Spleen (tissue), 11 donors: ENCODE measurements around the gene KLF7. TPM values are rescaled to one million over a fixed set of nuclear protein-coding genes. Genes with fewer than 3 reads are reported as not detected.

Experiments used
- DNase-seq: peaks from one replicate; pipeline ENCODE4 v3.0.0-alpha.2; 2020
- H3K27ac ChIP-seq, 8 donors: fragments of 200-600 bp; sonication (generic) in 7 of 8; 1 replicate in 4 of 8; 2 replicates in 4 of 8; pipeline versions ENCODE4 v1.5.0 to v1.8.0; 2016 to 2021; ENCODE audit warnings: inconsistent platforms in 4 of 8, mild to moderate bottlenecking in 4 of 8, moderate library complexity in 1 of 8
- H3K27me3 ChIP-seq, 7 donors: fragments of 200-600 bp; sonication (generic) in 6 of 7; replicated peaks in 1 of 7; 1 replicate in 4 of 7; 2 replicates in 3 of 7; pipeline versions ENCODE4 v1.5.0 to v1.8.0; 2016 to 2021; ENCODE audit warnings: inconsistent platforms in 3 of 7, mild to moderate bottlenecking in 1 of 7
- H3K36me3 ChIP-seq, 6 donors: fragments of 200-600 bp; sonication (generic) in 5 of 6; 1 replicate in 4 of 6; 2 replicates in 2 of 6; pipeline versions ENCODE4 v1.5.0 to v1.8.0; 2016 to 2021; ENCODE audit warnings: inconsistent platforms in 2 of 6
- H3K4me1 ChIP-seq, 6 donors: fragments of 200-600 bp; sonication (generic) in 5 of 6; 1 replicate in 3 of 6; 2 replicates in 3 of 6; pipeline versions ENCODE4 v1.5.0 to v1.8.0; 2016 to 2021; ENCODE audit warnings: inconsistent platforms in 3 of 6
- H3K4me3 ChIP-seq, 8 donors: fragments of 200-600 bp; sonication (generic) in 7 of 8; 1 replicate in 4 of 8; 2 replicates in 4 of 8; pipeline versions ENCODE4 v1.5.0 to v1.8.0; 2016 to 2021; ENCODE audit warnings: inconsistent platforms in 4 of 8, mild to moderate bottlenecking in 4 of 8, moderate library complexity in 2 of 8
- H3K9me3 ChIP-seq, 8 donors: fragments of 200-600 bp; sonication (generic) in 7 of 8; 1 replicate in 4 of 8; 2 replicates in 4 of 8; pipeline versions ENCODE4 v1.5.0 to v1.8.0; 2016 to 2021; ENCODE audit warnings: inconsistent platforms in 4 of 8
- CTCF ChIP-seq, 11 experiments: fragments of 200-600 bp in 7 of 11; fragments of 450-650 bp in 4 of 11; sonication (generic) in 4 of 11; IDR thresholded peaks in 8 of 11; conservative IDR thresholded peaks in 3 of 11; 1 replicate in 7 of 11; 2 replicates in 4 of 11; pipeline versions ENCODE4 v1.4.0 to v1.8.0; 2016 to 2021; ENCODE audit warnings: antibody characterized with exemption in 11 of 11, inconsistent platforms in 4 of 11, mild to moderate bottlenecking in 1 of 11
- POLR2A ChIP-seq, 3 donors: fragments of 450-650 bp; IDR thresholded peaks; one replicate each; pipeline ENCODE4 v1.5.1; 2017; ENCODE audit warnings: antibody characterized with exemption in 3 of 3, mild to moderate bottlenecking in 1 of 3
- POLR2AphosphoS5 ChIP-seq, 3 donors: sonication (generic); formaldehyde crosslinking; IDR thresholded peaks; one replicate each; pipeline ENCODE4 v1.5.1; 2017; ENCODE audit warnings: antibody characterized with exemption in 3 of 3
- WGBS, 5 donors: extraction: QIAGEN DNeasy Blood & Tissue Kit in 3 of 5; methylation state at CpG; one replicate each; pipeline versions ENCODE4 v1.1.5 to v1.1.7; 2013 to 2018; 5-methylcytosine and 5-hydroxymethylcytosine counted together
- intact Hi-C: fragments of 100-400 bp; cut with DNase I; formaldehyde crosslinking; loops from one replicate; pipeline ENCODE4 v1.15.0; 2023; ENCODE audit warnings: low total_unique reads
- polyA plus RNA-seq, 3 donors: library from polyadenylated mRNA; stranded (reverse); fragments of 200-250 nt; gene quantifications; one replicate each; pipeline ENCODE4 v1.2.1, GENCODE V29; 2013
- total RNA-seq, 7 donors: library from RNA; depleted of rRNA in 3 of 7; stranded (reverse); fragments of >200 nt in 3 of 7; fragmentation: NEBNext Ultra II Directional in 4 of 7; extraction: Animal tissue kit (Norgen Biotek cat#: 25700) in 4 of 7; gene quantifications; one replicate each; pipeline versions ENCODE4 v1.1.0 to v1.2.1, GENCODE V29; 2016 to 2021
- donor health status: healthy with polysubstance abuse.
- donor health status: DM: no; HTN: no; CAD: no; lungs with moderate emphysema.
- donor health status: DM: no; HTN: no; CAD: no.
- donor health status: Bipolar disorder and iron deficiency.
- donor health status: healthy.
- donor health status: DM: no; HTN: no; CAD: no.
- donor health status: DM: yes; HTN: yes; CAD: no.

KLF7 gene
- total and polyA plus RNA-seq, 10 donors: 2.9 to 74.4 (median 27.8) TPM

GRCh38 chr2:207205173-207205957 lies 39.6 kb upstream of the KLF7 start:
- H3K36me3 ChIP-seq: no peaks in the 10 kb centered on the region
- intact Hi-C loops: no loop called here
- H3K27ac ChIP-seq: no peak overlapping the region
- H3K4me3 ChIP-seq: no peak overlapping the region
- H3K4me1 ChIP-seq: no peaks in the 10 kb centered on the region
- H3K27me3 ChIP-seq: no peaks in the 10 kb centered on the region
- no peaks in the 10 kb centered on the region for H3K9me3 ChIP-seq
- TF ChIP-seq CTCF (IDR thresholded peaks at IDR 0.05 in 8 of 11, conservative IDR thresholded peaks at IDR 0.05 in 3 of 11) (no peak), POLR2A (IDR thresholded peaks at IDR 0.05) (no peak), POLR2AphosphoS5 (IDR thresholded peaks at IDR 0.05) (no peak)
- no peak for DNase-seq

GRCh38 chr2:207203056-207203455 lies 37.3 kb upstream of the KLF7 start:
- H3K4me3 ChIP-seq: no peak overlapping the region
- no peaks in the 10 kb centered on the region for H3K4me1 ChIP-seq
- WGBS, 5 donors: 70 to 94% (median 77%) methylated on average over 1 of the region's 1 CpG
- no peak for DNase-seq
- no peak overlapping the region for H3K27ac ChIP-seq
- no peaks in the 10 kb centered on the region for H3K36me3 ChIP-seq
- no peaks in the 10 kb centered on the region for H3K9me3 ChIP-seq
- TF ChIP-seq POLR2A (IDR thresholded peaks at IDR 0.05): no peak
- TF ChIP-seq CTCF (IDR thresholded peaks at IDR 0.05 in 8 of 11, conservative IDR thresholded peaks at IDR 0.05 in 3 of 11): no peak
- TF ChIP-seq POLR2AphosphoS5 (IDR thresholded peaks at IDR 0.05): no peak
- no peaks in the 10 kb centered on the region for H3K27me3 ChIP-seq
- intact Hi-C loops: no loop called here

GRCh38 chr2:207202645-207203044 lies 36.9 kb upstream of the KLF7 start:
- no peak for DNase-seq
- no peaks in the 10 kb centered on the region for H3K36me3 ChIP-seq
- TF ChIP-seq POLR2AphosphoS5 (IDR thresholded peaks at IDR 0.05): no peak
- TF ChIP-seq POLR2A (IDR thresholded peaks at IDR 0.05): no peak
- TF ChIP-seq CTCF (IDR thresholded peaks at IDR 0.05 in 8 of 11, conservative IDR thresholded peaks at IDR 0.05 in 3 of 11): no peak
- no peaks in the 10 kb centered on the region for H3K27me3 ChIP-seq
- H3K9me3 ChIP-seq: no peaks in the 10 kb centered on the region
- H3K4me3 ChIP-seq: no peak overlapping the region
- WGBS, 5 donors: 37 to 43% (median 41%) methylated on average over 4 of the region's 4 CpGs
- H3K27ac ChIP-seq: no peak overlapping the region
- intact Hi-C loops: no loop called here
- no peaks in the 10 kb centered on the region for H3K4me1 ChIP-seq

- H3K36me3 ChIP-seq: no peaks in the 10 kb centered on the region
- no peaks in the 10 kb centered on the region for H3K9me3 ChIP-seq
- WGBS, 5 donors: 89 to 100% (median 94%) methylated on average over 2 of the region's 2 CpGs
- H3K4me3 ChIP-seq: no peak overlapping the region
- intact Hi-C loops: no loop called here
- no peaks in the 10 kb centered on the region for H3K4me1 ChIP-seq
- no peak overlapping the region for H3K27ac ChIP-seq
- no peak for DNase-seq
- TF ChIP-seq POLR2A (IDR thresholded peaks at IDR 0.05) (no peak), POLR2AphosphoS5 (IDR thresholded peaks at IDR 0.05) (no peak), CTCF (IDR thresholded peaks at IDR 0.05 in 8 of 11, conservative IDR thresholded peaks at IDR 0.05 in 3 of 11) (no peak)
- H3K27me3 ChIP-seq: no peaks in the 10 kb centered on the region
Observed at GRCh38 chr2:207201416-207201815, 35.7 kb upstream of the KLF7 start.
